Panc1 (cell line): ENCODE results near the gene EDDM3A.
"Not testable (repeated sequence)": the region's sequence is repeated elsewhere in the genome, so short reads cannot be mapped to it uniquely, and the experiment has no call there.

Experiments used
- POLR2AphosphoS5 ChIP-seq: IDR thresholded peaks from 2 replicates; pipeline ENCODE4 v1.6.1; 2012; ENCODE audit warnings: mild to moderate bottlenecking, low read depth, low read length, moderate library complexity
- SIN3A ChIP-seq: IDR thresholded peaks from 2 replicates; pipeline ENCODE4 v1.6.1; 2012; ENCODE audit warnings: low read depth, mild to moderate bottlenecking, low read length, moderate library complexity, borderline replicate concordance; ENCODE audit not compliant: insufficient read depth
- TCF7L2 ChIP-seq: IDR thresholded peaks from 2 replicates; pipeline ENCODE4 v1.6.1; 2011; ENCODE audit warnings: mild to moderate bottlenecking, low read depth, low read length, inconsistent platforms
- TF ChIP-seq, protein P1 (sequence below): fragments of 450-650 bp; IDR thresholded peaks from 2 replicates; pipeline ENCODE4 v1.5.1; 2017; ENCODE audit warnings: mild to moderate bottlenecking
- TF ChIP-seq, protein P2 (sequence below), 2 experiments: IDR thresholded peaks; 2 replicates each; pipeline ENCODE4 v1.6.1; 2011 to 2012; ENCODE audit warnings: low read depth in 2 of 2, control low read depth in 1 of 2, low read length in 1 of 2, mild to moderate bottlenecking in 1 of 2, moderate library complexity in 1 of 2; ENCODE audit not compliant: insufficient read depth in 1 of 2

DNA sequence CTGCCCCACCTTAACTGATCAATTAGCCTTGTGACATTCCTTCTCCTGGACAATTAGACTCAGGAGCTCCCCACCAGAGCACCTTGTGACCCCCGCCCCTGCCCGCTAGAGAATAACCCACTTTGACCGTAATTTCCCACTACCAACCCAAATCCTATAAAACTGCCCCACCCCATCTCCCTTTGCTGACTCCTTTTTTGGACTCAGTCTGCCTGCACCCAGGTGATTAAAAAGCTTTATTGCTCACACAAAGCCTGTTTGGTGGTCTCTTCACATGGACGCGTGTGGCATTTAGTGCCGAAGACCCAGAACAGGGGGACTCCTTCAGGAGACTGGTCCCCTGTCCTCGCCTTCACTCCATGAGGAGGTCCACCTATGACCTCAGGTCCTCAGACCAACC is 44.7 kb upstream of the EDDM3A start:
- TF ChIP-seq, protein P1, sequence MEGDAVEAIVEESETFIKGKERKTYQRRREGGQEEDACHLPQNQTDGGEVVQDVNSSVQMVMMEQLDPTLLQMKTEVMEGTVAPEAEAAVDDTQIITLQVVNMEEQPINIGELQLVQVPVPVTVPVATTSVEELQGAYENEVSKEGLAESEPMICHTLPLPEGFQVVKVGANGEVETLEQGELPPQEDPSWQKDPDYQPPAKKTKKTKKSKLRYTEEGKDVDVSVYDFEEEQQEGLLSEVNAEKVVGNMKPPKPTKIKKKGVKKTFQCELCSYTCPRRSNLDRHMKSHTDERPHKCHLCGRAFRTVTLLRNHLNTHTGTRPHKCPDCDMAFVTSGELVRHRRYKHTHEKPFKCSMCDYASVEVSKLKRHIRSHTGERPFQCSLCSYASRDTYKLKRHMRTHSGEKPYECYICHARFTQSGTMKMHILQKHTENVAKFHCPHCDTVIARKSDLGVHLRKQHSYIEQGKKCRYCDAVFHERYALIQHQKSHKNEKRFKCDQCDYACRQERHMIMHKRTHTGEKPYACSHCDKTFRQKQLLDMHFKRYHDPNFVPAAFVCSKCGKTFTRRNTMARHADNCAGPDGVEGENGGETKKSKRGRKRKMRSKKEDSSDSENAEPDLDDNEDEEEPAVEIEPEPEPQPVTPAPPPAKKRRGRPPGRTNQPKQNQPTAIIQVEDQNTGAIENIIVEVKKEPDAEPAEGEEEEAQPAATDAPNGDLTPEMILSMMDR: not testable (repeated sequence)
- TF ChIP-seq POLR2AphosphoS5, SIN3A, TCF7L2: not testable (repeated sequence)
- TF ChIP-seq, protein P2, sequence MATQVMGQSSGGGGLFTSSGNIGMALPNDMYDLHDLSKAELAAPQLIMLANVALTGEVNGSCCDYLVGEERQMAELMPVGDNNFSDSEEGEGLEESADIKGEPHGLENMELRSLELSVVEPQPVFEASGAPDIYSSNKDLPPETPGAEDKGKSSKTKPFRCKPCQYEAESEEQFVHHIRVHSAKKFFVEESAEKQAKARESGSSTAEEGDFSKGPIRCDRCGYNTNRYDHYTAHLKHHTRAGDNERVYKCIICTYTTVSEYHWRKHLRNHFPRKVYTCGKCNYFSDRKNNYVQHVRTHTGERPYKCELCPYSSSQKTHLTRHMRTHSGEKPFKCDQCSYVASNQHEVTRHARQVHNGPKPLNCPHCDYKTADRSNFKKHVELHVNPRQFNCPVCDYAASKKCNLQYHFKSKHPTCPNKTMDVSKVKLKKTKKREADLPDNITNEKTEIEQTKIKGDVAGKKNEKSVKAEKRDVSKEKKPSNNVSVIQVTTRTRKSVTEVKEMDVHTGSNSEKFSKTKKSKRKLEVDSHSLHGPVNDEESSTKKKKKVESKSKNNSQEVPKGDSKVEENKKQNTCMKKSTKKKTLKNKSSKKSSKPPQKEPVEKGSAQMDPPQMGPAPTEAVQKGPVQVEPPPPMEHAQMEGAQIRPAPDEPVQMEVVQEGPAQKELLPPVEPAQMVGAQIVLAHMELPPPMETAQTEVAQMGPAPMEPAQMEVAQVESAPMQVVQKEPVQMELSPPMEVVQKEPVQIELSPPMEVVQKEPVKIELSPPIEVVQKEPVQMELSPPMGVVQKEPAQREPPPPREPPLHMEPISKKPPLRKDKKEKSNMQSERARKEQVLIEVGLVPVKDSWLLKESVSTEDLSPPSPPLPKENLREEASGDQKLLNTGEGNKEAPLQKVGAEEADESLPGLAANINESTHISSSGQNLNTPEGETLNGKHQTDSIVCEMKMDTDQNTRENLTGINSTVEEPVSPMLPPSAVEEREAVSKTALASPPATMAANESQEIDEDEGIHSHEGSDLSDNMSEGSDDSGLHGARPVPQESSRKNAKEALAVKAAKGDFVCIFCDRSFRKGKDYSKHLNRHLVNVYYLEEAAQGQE (IDR thresholded peaks at IDR 0.05; ENCODE audit: insufficient read depth in 1 of 2, low read depth in 2 of 2, low read length in 1 of 2): not testable (repeated sequence)
